Activated naive CD4-positive, alpha-beta T cell treated with anti-CD3 and anti-CD28 coated beads, Interleukin-2, amount 50 U/mL, for 72 hours (primary cell): Measurements from ENCODE around the gene PCDH7. TPM values are rescaled to one million over a fixed set of nuclear protein-coding genes. Genes with fewer than 3 reads are reported as not detected.

Experiments used
- ATAC-seq, 2 donors: fragments of 150-1000 bp; cut with Tn5 transposase; 2 replicates each; pipeline ENCODE4 v1.10.0; 2021; ENCODE audit warnings: mild to moderate bottlenecking in 2 of 2, moderate library complexity in 2 of 2
- DNase-seq, 2 donors: peaks; one replicate each; pipeline ENCODE4 v3.0.0; 2021 to 2022; ENCODE audit warnings: low spot score in 2 of 2
- H3K27ac Mint-ChIP-seq, 2 donors: one replicate each; pipeline ENCODE4 v1.8.0; 2022; ENCODE audit warnings: mild to moderate bottlenecking in 2 of 2, mixed read lengths in 2 of 2
- H3K36me3 Mint-ChIP-seq, 2 donors: one replicate each; pipeline ENCODE4 v1.8.0; 2022; ENCODE audit warnings: mixed read lengths in 2 of 2
- H3K9me3 Mint-ChIP-seq, 2 donors: one replicate each; pipeline ENCODE4 v1.8.0; 2022; ENCODE audit warnings: mixed read lengths in 2 of 2
- total RNA-seq, 2 donors: library from RNA; stranded (reverse); gene quantifications; one replicate each; pipeline ENCODE4 v1.2.3, GENCODE V29; 2022

The PCDH7 gene
- total RNA-seq, 2 donors from 2014 or later: not detected

- Mint-ChIP-seq H3K36me3 (no peaks in the 10 kb centered on the region), H3K9me3 (peaks cover 5% of the 10 kb centered on the region in 2 donors), H3K27ac (no peak overlapping the region)
- DNase-seq (no peak), ATAC-seq (no peak)
Observed at GRCh38 chr4:30763321-30763727, 43.2 kb downstream of the PCDH7 start.

GRCh38 chr4:30765022-30765421 is 44.9 kb downstream of the PCDH7 start:
- no peak for DNase-seq
- no peak overlapping the region for H3K27ac Mint-ChIP-seq
- H3K36me3 Mint-ChIP-seq: no peaks in the 10 kb centered on the region
- ATAC-seq: no peak
- H3K9me3 Mint-ChIP-seq: peaks cover 5% of the 10 kb centered on the region in 2 donors

GRCh38 chr4:30767147-30767845 is 47.1 kb downstream of the PCDH7 start:
- Mint-ChIP-seq H3K27ac (no peak overlapping the region), H3K9me3 (peaks cover 5% of the 10 kb centered on the region in 2 donors), H3K36me3 (no peaks in the 10 kb centered on the region)
- no peak for DNase-seq
- ATAC-seq: no peak

DNA sequence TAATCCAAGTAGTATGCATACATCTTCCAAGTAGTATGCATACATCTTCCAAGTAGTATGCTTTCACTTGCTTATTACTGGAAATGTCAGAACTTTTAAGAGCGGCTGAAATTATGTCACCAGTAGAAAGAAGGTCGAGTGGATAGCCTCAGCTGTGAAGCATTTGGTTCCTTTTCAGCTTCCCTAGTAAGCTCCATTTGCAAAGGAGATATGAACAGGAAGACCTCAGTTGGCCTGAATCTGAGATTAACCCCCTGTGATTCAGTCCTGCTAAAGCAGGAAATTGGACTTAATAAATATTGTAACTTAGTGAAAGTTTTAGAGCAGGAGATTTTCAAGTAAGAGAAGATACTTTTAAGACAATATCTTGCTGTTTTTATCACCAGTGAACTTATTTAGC is 48.1 kb downstream of the PCDH7 start:
- Mint-ChIP-seq H3K36me3 (no peaks in the 10 kb centered on the region), H3K9me3 (peaks cover 5 to 7% of the 10 kb centered on the region in 2 donors)

GRCh38 chr4:30769093-30769492 is 48.9 kb downstream of the PCDH7 start:
- H3K9me3 Mint-ChIP-seq: peaks cover 5 to 10% of the 10 kb centered on the region in 2 donors
- no peaks in the 10 kb centered on the region for H3K36me3 Mint-ChIP-seq
- DNase-seq (no peak), ATAC-seq (no peak)
- H3K27ac Mint-ChIP-seq: no peak overlapping the region

More for the DNA sequence above, 48.1 kb downstream of the PCDH7 start:
- ATAC-seq (no peak), DNase-seq (no peak)
- H3K27ac Mint-ChIP-seq: no peak overlapping the region

DNA sequence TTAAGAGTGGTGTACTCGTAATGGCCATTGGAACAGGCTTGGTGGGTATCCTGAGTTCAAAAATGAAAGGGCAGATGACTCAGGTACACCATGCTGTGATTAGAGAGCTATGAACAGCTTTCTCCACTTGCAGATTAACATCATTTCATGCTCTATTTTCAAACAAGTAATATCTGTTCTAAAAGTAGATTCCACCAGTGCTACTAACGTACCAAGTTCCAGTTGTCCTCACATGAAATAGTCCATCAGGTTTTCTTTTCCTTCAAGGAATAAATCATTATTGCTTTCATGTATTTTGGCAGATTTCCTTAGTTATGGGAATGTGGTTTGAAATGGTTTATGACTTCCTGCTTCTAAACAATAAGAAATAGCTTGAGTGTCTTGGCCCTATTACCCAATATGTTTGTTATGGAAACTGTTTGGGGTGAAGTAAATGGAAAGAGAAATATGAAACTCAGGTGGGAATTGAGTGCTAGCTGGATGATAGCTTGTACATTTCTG is 49.9 kb downstream of the PCDH7 start:
- ATAC-seq (no peak), DNase-seq (no peak)
- no peak overlapping the region for H3K27ac Mint-ChIP-seq
- H3K9me3 Mint-ChIP-seq: peaks cover 5 to 11% of the 10 kb centered on the region in 2 donors
- no peaks in the 10 kb centered on the region for H3K36me3 Mint-ChIP-seq

GRCh38 chr4:30770812-30771211 is 50.6 kb downstream of the PCDH7 start:
- Mint-ChIP-seq H3K36me3 (no peaks in the 10 kb centered on the region), H3K9me3 (peaks cover 0 to 7% of the 10 kb centered on the region in 2 donors), H3K27ac (no peak overlapping the region)
- ATAC-seq (no peak), DNase-seq (no peak)

DNA sequence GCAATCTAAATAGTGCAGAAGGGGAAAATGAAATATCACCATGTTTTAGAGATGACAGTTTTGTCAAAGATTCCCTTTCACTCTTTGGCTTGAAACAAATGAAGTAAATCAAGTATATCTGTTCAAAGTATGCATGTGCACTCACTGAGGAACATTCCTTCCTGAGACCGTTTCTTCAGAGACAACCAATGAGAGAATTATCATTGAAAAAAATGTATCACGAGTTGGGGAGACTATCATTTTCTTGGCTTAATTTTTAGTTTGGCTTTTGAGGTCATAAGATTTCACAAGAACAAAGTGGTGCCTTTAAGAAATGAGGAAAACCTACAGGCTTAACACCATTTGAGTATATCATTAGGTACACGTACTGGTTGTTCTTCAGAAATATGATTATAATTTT is 56.3 kb downstream of the PCDH7 start:
- no peak for ATAC-seq
- Mint-ChIP-seq H3K27ac (no peak overlapping the region), H3K9me3 (peaks cover 0 to 6% of the 10 kb centered on the region in 2 donors), H3K36me3 (no peaks in the 10 kb centered on the region)
- no peak for DNase-seq

DNA sequence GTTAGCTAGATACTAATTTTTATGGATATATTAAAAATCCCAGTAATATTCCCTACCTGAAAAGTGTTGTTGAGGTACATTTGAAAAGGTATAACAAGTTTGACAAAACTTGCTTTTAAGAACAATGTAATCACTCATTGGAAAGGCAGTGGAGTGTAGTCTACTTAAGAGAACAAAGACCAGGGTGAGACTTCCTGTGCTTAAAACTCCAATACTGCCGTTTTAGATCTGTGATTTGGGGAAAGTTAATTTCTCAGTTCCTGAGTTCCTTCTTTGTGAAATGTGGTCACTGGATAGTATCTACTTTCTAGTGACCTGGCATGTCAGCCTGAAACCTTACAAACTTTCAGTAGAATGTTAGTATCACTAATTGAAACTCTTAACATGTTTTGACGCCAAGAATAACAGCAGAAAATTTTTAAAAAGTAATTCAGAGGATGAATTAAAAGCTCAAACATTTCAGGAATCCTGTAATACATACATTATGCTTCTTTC is 56.8 kb downstream of the PCDH7 start:
- Mint-ChIP-seq H3K27ac (no peak overlapping the region), H3K9me3 (peaks cover 0 to 6% of the 10 kb centered on the region in 2 donors), H3K36me3 (no peaks in the 10 kb centered on the region)
- no peak for ATAC-seq
- no peak for DNase-seq
